PC-9 (cell line): ENCODE results near the gene OPA1. TPM values are rescaled to one million over a fixed set of nuclear protein-coding genes. Genes with fewer than 3 reads are reported as not detected.

Experiments
- BruUV-seq: library from RNA; stranded (reverse); fragments of 400-500 nt; replicated peaks from 2 replicates; lab custom pipeline; 2021; lab: Mats Ljungman, UMichigan
- CTCF ChIA-PET: fragments of 300-600 bp; sonication (Branson Sonifier 250); formaldehyde crosslinking; loops from one replicate; lab custom pipeline; 2022; ENCODE audit warnings: antibody characterized with exemption; lab: Charles Lee
- POLR2A ChIA-PET: fragments of 300-600 bp; sonication (Branson Sonifier 250); formaldehyde crosslinking; loops from one replicate; lab custom pipeline; 2022; ENCODE audit warnings: antibody characterized with exemption; ENCODE audit not compliant: unreplicated experiment; lab: Charles Lee
- DNase-seq, 2 experiments: peaks; one replicate each; pipeline versions ENCODE4 v3.0.0 to v3.0.0-alpha.2; 2015 to 2022; ENCODE audit warnings: mixed read lengths in 1 of 2
- H2AFZ ChIP-seq: fragments of 200-600 bp; sonication (generic); 2 replicates; pipeline ENCODE4 v1.8.1; 2017; ENCODE audit warnings: antibody characterized with exemption
- H3F3A ChIP-seq: fragments of 200-600 bp; sonication (generic); 2 replicates; pipeline ENCODE4 v1.8.1; 2017; ENCODE audit warnings: antibody characterized with exemption, mild to moderate bottlenecking, low read depth; ENCODE audit not compliant: insufficient read depth
- H3K27ac ChIP-seq: fragments of 200-600 bp; sonication (generic); 2 replicates; pipeline ENCODE4 v1.6.1; 2016; ENCODE audit warnings: mixed run types
- H3K27me3 ChIP-seq: fragments of 200-600 bp; sonication (generic); 2 replicates; pipeline ENCODE4 v1.6.1; 2016; ENCODE audit warnings: low read depth, mixed run types; ENCODE audit not compliant: insufficient read depth
- H3K36me3 ChIP-seq: fragments of 200-600 bp; sonication (generic); 2 replicates; pipeline ENCODE4 v1.6.1; 2016; ENCODE audit warnings: low read depth, mixed run types
- H3K4me1 ChIP-seq: fragments of 200-600 bp; sonication (generic); replicated peaks from 2 replicates; pipeline ENCODE4 v1.6.1; 2016; ENCODE audit warnings: mixed run types; ENCODE audit not compliant: insufficient read depth
- H3K4me2 ChIP-seq: fragments of 200-600 bp; sonication (generic); 2 replicates; pipeline ENCODE4 v1.6.1; 2017; ENCODE audit warnings: mixed run types
- H3K4me3 ChIP-seq: fragments of 200-600 bp; sonication (generic); 2 replicates; pipeline ENCODE4 v1.6.1; 2016; ENCODE audit warnings: mixed run types
- H3K79me2 ChIP-seq: fragments of 200-600 bp; sonication (generic); 2 replicates; pipeline ENCODE4 v1.6.1; 2017; ENCODE audit warnings: low read depth, mixed run types
- H3K9me2 ChIP-seq: fragments of 200-600 bp; sonication (generic); 2 replicates; pipeline ENCODE4 v1.8.1; 2017; ENCODE audit warnings: mild to moderate bottlenecking; ENCODE audit not compliant: insufficient read depth
- H3K9me3 ChIP-seq: fragments of 200-600 bp; sonication (generic); 2 replicates; pipeline ENCODE4 v1.8.1; 2016; ENCODE audit warnings: low read depth; ENCODE audit not compliant: insufficient read depth
- H4K20me1 ChIP-seq: fragments of 200-600 bp; sonication (generic); 2 replicates; pipeline ENCODE4 v1.8.1; 2017; ENCODE audit not compliant: insufficient read depth
- EZH2 ChIP-seq: fragments of 200-600 bp; sonication (generic); IDR thresholded peaks from 2 replicates; pipeline ENCODE4 v1.8.0; 2017; ENCODE audit warnings: antibody characterized with exemption, low read depth
- intact Hi-C: fragments of 100-400 bp; cut with micrococcal nuclease; formaldehyde crosslinking; loops from one replicate; pipeline ENCODE4 v1.10.0; 2022; ENCODE audit not compliant: unreplicated experiment
- total RNA-seq: library from RNA; stranded (reverse); gene quantifications from 2 replicates; pipeline ENCODE4 v1.2.3, GENCODE V29; 2021
- TF ChIP-seq, protein P1 (sequence below): fragments of 200-600 bp; sonication (generic); conservative IDR thresholded peaks from 2 replicates; pipeline ENCODE4 v1.6.1; 2017; ENCODE audit warnings: mixed run types, antibody characterized with exemption, mild to moderate bottlenecking, moderate library complexity

The OPA1 gene
- total RNA-seq, 1 experiment from 2014 or later = 120 TPM

DNA sequence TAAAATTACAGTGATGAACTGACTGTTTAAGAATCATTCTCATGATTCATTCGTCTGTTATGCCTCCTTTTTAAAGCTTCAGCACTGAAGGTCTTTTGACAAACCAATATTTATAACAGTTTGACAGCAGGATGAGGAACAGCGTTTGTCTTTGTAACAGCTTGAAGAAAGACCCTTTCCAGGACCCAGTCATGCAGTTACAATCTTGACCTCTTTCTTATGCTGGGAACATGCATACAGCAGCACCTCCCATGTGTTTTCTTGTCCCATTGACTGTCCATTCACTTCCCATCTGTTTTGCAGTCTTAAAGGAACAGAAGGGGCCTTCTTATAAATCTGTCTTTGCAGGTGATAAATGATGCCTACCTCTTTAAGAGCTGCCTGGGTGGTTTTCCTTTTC is 87.2 kb downstream of the OPA1 start:
- TF ChIP-seq EZH2 = no peak
- TF ChIP-seq, protein P1, sequence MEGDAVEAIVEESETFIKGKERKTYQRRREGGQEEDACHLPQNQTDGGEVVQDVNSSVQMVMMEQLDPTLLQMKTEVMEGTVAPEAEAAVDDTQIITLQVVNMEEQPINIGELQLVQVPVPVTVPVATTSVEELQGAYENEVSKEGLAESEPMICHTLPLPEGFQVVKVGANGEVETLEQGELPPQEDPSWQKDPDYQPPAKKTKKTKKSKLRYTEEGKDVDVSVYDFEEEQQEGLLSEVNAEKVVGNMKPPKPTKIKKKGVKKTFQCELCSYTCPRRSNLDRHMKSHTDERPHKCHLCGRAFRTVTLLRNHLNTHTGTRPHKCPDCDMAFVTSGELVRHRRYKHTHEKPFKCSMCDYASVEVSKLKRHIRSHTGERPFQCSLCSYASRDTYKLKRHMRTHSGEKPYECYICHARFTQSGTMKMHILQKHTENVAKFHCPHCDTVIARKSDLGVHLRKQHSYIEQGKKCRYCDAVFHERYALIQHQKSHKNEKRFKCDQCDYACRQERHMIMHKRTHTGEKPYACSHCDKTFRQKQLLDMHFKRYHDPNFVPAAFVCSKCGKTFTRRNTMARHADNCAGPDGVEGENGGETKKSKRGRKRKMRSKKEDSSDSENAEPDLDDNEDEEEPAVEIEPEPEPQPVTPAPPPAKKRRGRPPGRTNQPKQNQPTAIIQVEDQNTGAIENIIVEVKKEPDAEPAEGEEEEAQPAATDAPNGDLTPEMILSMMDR = no peak
- no peak overlapping the region for H3K27ac ChIP-seq
- H2AFZ ChIP-seq = no peak overlapping the region
- ChIA-PET POLR2A (no interaction called here), CTCF (interaction anchor here (0.6 kb wide), 1 partner anchor 18 kb away, joined by 9 read pairs; no protein-coding TSS in a partner anchor)
- H3K4me3 ChIP-seq = no peak overlapping the region
- no peaks in the 10 kb centered on the region for H3K9me2 ChIP-seq
- no peaks in the 10 kb centered on the region for H3K27me3 ChIP-seq
- H3K79me2 ChIP-seq = no peaks in the 10 kb centered on the region
- no peaks in the 10 kb centered on the region for H3K4me1 ChIP-seq
- no TSS peak for BruUV-seq
- no peaks in the 10 kb centered on the region for H3F3A ChIP-seq
- H3K9me3 ChIP-seq = no peaks in the 10 kb centered on the region
- intact Hi-C loops = loop anchor here (10.0 kb wide), 1 partner anchor 95 kb away; no protein-coding TSS in a partner anchor
- DNase-seq = no peak
- H3K4me2 ChIP-seq = no peak overlapping the region
- H4K20me1 ChIP-seq = no peaks in the 10 kb centered on the region
- peaks cover 6% of the 10 kb centered on the region; the same call in 1 of the 2 replicates for H3K36me3 ChIP-seq

DNA sequence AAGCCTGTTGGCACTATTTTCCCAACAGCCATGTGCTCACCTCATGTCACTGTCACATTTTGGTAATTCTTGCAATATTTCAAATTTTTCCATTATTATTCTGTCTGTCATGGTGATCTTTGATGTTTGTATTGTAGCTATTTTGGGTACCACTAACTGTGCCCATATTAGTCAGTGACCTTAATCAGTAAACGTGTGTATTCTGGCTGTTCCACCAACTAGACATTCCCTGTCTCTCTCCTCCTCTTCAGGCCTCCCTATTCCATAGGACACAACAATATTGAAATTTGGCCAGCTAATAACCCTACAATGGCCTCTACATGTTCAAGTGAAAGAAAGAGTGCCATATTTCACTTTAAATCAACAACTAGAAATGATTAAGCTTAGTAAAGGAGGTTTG is 88.6 kb downstream of the OPA1 start:
- H3K9me2 ChIP-seq = no peaks in the 10 kb centered on the region
- no peak for DNase-seq
- peaks cover 6% of the 10 kb centered on the region; the same call in 1 of the 2 replicates for H3K36me3 ChIP-seq
- no peaks in the 10 kb centered on the region for H4K20me1 ChIP-seq
- no peaks in the 10 kb centered on the region for H3F3A ChIP-seq
- H2AFZ ChIP-seq = no peak overlapping the region
- intact Hi-C loops = loop anchor here (10.0 kb wide), 1 partner anchor 93 kb away; no protein-coding TSS in a partner anchor
- ChIA-PET POLR2A (no interaction called here), CTCF (no interaction called here)
- no peak overlapping the region for H3K4me2 ChIP-seq
- no peaks in the 10 kb centered on the region for H3K27me3 ChIP-seq
- H3K27ac ChIP-seq = no peak overlapping the region
- no peak for TF ChIP-seq EZH2
- TF ChIP-seq, protein P1 = no peak
- no peaks in the 10 kb centered on the region for H3K4me1 ChIP-seq
- no TSS peak for BruUV-seq
- H3K79me2 ChIP-seq = no peaks in the 10 kb centered on the region
- H3K4me3 ChIP-seq = no peak overlapping the region
- H3K9me3 ChIP-seq = no peaks in the 10 kb centered on the region

DNA sequence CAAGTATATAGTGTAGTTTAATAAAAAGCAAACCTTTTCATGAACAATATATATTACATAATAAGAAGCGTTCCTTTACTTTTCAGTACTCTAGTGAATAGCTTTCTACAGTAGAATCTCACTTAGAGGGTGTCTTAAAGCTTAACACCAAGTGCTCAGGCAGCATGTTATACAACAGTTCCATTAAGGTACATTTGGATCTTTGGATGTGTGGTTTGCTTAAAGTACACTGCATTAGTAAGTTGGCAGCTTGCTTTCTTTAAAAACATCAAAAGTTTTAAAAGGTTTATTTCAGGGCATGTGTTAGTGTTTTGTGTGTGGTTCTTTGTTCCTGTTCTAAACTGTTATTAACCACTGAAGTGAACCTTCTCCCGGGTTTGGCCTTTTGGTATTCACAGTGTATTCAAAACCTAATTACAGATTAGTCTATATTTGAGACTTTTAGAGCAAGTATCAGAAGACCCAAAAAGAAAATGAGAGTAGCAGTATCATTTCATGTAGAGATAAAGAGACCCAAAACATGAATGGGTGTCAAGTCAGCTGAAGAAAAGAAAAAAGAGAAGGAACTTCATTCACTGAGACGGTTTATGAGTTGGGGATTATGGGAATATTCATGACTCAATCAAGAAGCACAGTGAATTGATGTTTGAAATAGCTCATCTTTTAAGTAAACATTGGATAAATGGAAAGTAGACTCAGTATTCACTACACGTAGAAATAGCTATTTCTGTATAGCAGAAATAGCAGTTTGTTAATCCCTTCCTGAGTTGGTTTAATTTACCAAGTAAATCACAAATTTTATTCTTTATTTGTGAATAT is 93.9 kb downstream of the OPA1 start:
- ChIA-PET CTCF (interaction anchor here (0.6 kb wide), 1 partner anchor 935 kb away, joined by 7 read pairs; no protein-coding TSS in a partner anchor), POLR2A (interaction anchor here (0.5 kb wide), 1 partner anchor 8 kb away, joined by 5 read pairs; no protein-coding TSS in a partner anchor)
- Histone ChIP-seq H3F3A (no peaks in the 10 kb centered on the region), H3K36me3 (peaks cover 4% of the 10 kb centered on the region), H3K4me3 (no peak overlapping the region), H3K4me1 (no peaks in the 10 kb centered on the region), H3K27ac (no peak overlapping the region), H3K9me3 (no peaks in the 10 kb centered on the region), H3K4me2 (no peak overlapping the region), H3K27me3 (no peaks in the 10 kb centered on the region), H4K20me1 (no peaks in the 10 kb centered on the region), H3K9me2 (no peaks in the 10 kb centered on the region), H3K79me2 (no peaks in the 10 kb centered on the region), H2AFZ (no peak overlapping the region)
- no peak for DNase-seq
- TF ChIP-seq, protein P1 = no peak
- no peak for TF ChIP-seq EZH2
- intact Hi-C loops = loop anchor here (10.0 kb wide), 1 partner anchor 88 kb away; no protein-coding TSS in a partner anchor
- BruUV-seq = no TSS peak
